Ammon's horn (tissue), 1 donor: Measurements from ENCODE around the gene AP1G1.
"Not testable (repeated sequence)": the region's sequence is repeated elsewhere in the genome, so short reads cannot be mapped to it uniquely, and the experiment has no call there.

ENCODE experiments used
- DNase-seq: peaks from one replicate; pipeline ENCODE4 v3.0.0-alpha.2; 2016; ENCODE audit warnings: low spot score

AP1G1 gene

DNA sequence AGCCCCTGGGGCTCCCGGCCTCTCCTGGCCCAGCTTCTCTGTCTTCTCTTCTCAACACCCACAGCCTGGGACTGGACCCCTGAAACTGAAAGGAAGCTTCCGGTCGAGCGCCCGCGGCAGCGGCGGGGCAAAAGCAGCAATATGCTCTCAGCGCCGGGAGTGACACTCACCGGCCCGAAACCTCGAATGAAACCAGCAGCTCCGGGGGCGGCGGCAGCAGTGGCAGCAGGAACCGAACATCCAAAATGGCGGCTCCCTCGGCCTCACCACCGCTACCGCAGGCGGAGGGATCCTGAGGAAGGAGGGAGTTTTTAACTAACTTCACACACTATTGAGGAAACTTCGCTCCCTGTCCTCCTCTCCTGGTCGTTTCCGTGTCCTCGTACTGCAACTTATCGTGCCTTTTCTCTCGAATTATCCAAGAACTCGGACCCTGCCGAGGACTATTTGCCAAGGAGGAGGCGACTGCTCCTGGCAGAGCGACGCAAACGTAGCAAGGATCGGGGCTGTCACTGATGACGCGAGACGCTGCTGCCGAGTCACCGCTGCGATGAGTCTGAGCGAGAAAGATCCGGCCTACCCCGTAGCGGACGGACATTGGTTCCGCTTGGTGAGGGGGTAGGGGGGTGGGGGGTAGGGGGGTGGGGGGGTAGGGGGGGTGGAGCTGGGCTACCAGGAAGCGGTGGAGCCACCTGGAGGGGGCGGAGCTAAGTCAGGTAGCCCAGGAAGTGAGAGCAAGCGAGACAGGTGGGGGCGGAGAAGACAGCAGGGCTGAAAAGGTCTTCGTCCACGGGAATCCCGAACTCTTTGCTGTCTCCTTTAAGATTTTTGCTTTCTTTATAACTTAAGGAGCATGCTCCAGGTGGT is at the start of gene AP1G1:
AP1G1 (minus strand) TSS at position 242 of the 867 bp plus-strand sequence. CDS start 19,355 bp downstream, outside the sequence.
- peak; percentile 99 for DNase-seq

DNA sequence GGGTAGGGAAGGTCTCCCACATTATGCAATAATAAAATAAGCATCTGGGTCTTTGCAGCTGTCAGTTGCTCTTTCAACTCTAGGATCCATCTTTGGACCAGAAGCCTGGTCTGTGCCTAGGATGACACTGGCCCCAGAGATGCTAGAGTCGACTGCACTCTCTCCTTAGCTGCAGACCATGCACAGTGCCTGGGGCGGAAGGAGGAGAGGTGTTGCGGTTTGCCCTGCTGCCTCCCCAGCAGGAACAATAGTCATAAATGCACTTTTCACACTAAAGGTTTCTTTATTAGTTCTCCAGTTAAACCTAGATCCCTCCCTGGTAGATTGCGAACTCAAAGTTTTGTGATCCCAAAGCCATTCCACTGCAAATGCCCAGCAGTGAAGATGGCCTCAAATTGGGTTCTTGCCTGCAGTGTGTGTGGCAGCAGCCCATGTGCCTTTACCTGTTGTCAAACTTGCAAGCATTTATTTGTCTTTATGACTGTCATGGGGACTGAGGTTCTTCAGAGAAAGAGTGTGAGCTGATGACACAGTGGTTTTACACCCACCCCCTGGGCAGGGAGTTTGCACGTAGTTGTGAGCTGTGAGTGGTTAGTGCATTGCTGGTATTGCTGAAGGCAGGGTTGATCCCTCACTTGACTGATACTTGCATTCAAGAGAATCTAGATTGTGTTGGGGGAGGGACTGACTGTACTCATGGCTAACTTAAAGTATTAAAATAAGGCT is 47.5 kb upstream of the AP1G1 start:
- DNase-seq, result no peak

DNA sequence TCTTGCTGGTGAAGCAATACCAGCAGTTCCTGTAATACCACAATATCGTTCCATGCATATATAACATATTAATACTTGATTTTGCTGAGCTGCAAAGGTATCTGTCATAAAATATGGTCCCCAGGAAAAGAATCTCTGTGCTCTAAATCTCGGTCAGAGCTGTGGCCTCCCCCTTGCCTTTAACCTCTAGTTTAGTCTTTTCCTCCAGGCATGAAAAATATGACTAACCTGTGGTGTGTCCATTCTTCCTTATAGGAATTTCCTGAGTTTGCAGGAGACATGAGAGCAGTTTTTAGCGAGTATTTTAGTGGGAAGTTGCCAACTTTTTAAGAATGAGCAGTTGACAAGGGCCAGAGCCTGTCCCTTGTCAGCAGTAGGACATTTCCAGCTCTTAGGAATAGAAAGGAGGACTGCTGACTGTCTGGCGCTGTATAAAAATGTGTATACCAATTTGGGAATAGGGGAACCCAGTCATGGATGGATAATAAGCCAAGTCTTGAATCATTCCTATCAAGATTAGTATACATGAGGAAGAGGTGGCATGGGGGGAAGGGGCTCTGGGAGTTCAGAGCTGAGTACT is 45.8 kb upstream of the AP1G1 start:
- no peak for DNase-seq

DNA sequence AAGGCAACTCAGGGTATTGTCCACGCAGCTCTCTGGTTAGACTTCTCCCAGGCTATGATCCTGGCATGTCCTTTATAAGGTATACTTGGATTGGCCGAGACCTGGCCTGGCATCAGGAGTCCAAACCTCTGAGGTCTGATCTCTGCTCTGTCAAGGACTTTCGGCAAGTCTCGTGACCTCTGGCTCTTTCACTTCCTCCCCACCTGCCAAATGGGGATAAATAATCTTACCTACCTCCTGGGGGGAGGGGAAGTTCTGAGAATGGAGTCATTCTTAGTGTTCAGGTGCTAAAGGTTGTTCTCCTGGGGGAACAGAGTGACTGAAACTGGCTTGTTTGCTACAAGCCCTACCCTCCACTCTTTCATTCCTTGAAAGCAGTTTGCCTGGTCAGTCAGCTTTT is 44.8 kb upstream of the AP1G1 start:
- DNase-seq, result no peak

DNA sequence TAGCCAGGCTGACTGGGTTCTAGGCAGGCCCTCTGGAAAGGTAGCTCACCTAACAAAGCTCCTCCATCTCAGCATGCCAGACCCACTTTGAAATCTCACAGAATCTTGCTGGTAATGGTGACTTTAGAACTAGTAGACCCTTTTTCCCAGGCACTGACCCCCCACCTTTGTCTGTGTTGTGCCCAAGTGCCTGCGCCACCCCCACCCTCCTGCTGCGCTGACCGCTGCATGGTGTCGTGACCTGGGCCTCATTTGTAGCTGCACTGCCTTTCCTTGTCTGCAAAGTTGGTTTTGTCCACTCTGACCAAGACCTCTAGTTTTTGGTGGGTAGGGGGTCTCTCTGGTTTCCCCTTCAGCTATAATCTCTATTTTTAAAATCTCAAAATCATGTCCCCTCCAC is 43.9 kb upstream of the AP1G1 start:
- DNase-seq, result no peak

DNA sequence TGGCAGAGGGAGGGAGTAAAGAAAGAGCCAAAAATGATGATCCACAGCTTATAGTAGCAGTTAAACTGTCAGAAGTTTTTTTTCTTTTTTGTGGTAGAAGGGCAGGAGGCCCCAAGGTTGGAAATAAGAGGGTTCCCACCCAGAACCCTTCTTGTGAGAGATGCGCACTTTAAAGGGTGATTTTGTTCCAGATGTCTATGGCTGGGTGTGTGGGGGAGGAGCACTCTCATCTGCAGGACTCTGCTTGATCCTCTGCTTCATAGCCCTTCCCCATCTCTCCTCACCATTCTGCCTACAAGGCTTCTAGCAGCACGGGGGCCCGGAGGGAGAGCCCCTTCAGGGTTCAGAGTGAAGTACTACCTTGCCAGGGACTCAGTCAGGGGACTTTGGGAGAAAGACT is 43.5 kb upstream of the AP1G1 start:
- DNase-seq, result no peak

DNA sequence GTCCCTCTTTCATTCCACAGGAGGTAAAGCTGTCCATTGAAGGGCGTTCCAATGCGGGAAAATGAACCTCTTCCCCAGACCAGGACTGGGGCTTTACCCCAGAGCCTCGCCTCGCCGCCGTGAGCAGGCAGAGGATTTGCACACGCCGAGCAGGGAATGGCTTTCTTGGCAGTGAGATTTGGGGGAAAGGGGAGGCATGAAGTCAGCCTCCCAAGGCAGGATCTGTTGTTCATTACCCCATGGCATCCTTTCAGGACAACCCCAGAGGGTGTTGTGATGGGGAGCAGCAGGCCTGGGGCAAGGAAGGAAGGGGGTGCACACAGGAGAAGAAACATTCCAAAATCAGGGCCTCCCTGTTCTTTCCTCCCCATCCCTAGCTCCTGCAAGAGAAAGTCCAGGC is 43.1 kb upstream of the AP1G1 start:
- peak; percentile 26 for DNase-seq

DNA sequence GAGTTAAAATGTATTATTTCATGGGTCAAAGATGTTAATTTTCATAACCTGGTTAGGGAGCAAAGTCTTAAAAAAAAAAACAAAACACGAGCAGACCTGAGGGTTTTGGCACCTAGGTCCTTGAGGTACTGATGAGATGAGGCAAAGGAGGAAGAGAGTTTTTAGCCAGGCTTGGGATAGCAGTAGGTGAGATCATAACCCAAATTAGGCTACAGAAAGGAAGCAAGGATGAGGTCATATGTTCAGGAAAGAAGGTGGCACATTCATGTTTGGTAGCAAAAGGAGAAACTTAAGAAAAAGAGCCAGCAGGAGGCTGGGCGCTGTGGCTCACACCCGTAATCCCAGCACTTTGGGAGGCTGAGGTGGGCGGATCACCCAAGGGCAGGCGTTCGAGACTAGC is 40.0 kb upstream of the AP1G1 start:
- DNase-seq, result no peak

DNA sequence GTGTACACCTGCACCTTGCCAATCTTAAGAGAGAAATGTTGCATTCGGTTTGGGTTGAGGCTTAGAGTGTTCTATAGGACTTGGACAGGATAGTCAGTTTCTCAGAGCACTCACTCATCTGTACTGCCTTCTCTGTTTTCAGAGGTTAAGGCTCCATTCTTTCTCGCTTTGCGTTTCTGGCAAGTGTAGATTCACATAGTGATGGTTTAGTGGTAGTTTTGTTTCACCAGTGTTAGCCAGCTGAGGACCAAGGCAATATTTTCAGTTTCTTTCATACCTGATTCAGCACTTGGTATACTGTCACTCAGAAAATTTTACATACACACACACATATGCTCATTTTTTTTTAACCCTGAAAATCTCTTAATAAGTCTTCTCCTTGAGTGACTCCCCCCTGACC is 38.5 kb upstream of the AP1G1 start:
- DNase-seq, result no peak

DNA sequence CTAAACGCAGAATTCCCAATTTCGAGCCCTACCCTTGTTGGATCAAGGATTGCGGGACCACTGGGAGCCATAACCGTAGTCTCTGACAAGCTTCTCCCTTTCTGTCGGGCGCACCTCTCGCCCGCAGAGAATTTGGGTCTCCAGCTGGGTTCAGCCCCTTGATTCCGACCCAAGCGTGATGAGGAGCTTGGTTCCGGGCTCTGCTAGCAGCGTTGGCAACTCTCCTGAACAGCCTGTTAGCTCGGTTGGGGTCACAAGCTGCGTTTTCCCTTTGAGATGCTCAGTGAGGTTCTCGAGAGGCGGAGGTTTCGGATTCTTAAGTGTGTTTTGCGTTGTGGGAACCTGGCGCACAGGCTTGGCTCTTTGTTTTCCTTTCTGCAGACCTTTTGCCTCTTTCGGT is 37.8 kb upstream of the AP1G1 start:
- DNase-seq, result peak; percentile 11

DNA sequence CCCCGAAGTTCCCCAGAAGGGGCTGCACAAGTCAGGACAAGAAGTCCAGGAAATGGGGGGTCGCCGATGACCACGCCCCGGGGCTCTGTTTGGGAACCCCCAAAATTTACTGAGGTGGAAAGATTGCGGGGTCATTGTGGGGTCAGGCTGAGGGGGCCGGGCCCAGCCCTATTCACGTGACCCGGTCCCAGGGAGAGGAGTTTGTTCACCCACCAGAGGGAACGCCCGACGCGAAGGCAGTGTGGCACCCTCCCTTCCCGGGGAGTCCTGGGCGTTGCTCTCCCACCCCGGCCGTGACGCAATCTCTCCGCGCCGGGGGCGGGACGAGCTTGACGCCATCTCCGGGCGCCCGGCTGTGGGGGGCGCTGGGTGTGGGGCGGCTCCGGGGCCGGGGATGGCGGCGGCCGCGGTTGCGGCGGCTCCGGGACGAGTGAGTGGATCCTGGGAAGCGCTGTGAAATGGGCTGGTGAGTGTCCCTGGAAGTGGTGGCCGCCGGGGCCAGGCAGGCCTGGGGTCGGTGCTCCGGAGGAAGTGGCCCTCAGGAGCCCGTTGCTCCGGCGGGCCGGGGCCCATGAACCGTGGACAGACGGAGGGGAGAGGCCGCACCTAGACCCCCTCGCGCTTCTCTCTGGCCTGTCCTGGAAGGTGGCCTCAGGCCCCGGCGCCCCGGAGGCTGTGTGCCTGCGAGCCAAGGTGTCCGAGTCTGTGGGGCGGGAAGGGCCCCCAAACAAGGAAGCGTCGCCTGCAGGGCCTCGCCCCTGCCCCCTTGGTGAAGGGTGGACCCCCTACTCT is 37.2 kb upstream of the AP1G1 start, which contains the start of gene ATXN1L:
ATXN1L (plus strand) TSS at position 338 of the 792 bp plus-strand sequence. CDS start 3,765 bp downstream, outside the sequence.
- DNase-seq, result peak; percentile 89

DNA sequence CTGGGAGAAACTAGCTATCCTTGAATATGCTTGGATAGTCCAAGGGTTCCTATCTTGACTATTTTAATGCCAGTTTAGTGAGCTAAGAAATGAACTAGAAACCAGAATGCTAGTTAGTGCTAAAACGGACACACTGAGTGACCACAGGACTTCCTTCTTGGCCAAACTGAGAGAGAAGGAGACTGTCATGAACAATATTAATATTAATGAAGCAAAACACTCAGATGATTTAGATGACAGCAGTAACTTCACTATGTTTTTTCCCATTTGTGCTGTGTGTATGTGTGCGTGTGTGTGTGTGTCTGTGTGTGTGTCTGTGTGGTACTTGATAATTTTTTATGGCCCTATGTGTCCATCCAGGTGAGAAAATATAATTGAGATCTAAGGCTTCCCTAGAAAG is 34.9 kb upstream of the AP1G1 start:
- no peak for DNase-seq

DNA sequence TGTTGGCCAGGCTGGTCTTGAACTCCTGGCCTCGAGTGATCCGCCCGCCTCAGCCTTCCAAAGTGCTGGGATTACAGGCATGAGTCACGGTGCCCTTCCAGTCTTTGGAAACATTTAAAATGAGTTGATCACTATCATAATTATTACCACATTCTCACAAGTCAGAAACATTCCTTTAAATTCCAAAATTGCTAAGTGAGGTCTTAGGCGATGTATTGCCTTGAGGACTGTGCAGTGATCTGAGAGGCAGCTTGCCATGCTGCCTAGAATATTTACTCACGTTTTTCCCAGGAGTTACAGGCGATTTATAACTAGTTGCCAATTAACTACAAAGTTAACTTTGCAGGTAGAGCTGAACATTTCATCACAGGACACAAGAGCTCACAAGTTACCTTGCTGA is 31.4 kb upstream of the AP1G1 start:
- no peak for DNase-seq

DNA sequence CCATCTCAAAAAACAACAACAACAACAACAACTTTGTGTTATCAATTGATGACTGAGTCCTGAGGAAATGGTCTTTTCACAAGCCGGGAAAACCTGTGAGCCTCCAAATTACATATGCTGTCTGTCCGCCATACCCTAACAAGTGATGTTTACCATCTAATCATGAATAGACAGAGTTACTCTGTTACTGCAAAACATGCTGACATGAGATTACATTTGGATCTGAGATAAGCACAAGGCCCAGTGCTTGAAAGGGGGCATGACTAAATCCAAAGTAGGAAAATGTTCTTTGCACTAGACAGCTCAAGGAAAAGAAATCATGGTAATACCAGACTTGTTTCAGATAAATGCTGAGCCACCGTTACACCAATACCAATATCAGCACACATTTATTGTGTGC is 28.5 kb upstream of the AP1G1 start:
- no peak for DNase-seq

DNA sequence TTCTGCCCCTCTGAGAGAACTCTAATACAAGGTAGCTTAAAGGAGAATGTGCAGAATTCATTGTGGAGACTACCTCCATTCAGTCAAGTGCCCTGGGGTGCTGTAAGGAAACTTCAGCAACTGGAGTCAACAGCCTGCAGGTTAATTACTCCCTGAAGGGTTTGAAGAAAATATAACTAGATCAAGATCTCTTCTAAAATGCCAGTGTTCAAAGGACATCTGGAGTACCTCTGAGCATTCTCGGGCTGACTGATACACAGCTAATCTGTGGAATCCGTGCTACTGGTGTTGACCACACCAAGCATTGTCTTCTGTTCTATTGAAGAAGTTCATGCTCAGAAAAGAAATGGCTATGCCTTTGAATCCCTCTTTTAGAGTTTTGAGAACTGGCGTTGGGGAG is 25.7 kb upstream of the AP1G1 start:
- no peak for DNase-seq

DNA sequence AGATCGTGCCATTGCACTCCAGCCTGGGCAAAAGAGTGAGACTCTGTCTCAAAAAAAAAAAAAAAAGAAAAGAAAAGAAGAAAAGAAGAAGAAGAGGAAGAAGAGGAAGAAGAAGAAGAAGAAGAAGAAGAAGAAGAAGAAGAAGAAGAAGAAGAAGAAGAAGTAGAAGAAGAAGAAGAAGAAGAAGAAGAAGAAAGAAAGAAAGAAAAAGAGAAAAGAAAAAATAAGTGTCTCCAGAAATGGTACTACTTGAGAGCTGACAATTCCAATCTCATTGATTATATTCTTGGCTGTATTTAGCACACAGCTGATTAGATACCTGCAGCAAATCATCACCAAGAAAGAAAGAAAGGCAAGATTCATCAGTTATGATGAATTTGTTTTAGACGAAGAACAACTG is 23.5 kb upstream of the AP1G1 start:
- DNase-seq, result not testable (repeated sequence)

DNA sequence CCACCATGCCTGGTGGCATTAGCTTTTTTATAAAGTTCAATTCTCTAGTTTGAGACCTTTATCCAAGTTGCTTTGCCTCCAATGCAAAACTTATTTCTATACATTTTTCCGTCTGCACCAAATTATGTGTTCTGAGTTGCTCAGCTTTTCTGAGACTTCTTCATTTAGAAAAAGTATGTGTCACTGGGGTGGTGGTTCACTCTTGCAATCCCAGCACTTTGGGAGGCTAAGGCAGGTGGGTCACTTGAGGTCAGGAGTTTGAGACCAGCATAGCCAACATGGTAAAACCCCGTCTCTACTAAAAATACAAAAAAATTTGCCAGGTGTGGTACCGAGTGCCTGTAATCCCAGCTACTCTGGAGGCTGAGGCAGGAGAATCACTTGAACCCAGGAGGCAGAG is 23.1 kb upstream of the AP1G1 start:
- DNase-seq, result not testable (repeated sequence)

DNA sequence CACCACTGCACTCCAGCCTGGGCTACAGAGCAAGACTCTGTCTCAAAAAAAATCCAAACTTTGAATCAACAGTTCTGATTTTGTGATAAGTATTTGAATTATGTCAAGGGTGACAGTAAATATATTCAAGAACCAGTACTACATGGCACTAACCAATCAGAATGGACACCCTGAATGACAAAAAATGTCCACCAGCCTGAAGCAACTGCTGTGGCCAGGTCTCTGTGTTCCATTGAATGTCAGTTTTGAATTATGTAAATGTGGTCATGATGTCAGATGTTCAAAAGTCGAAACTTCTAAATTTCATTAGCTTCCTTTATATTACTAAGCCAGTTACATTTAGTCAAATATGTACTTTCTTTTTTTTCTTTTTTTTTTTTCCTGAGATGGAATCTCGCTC is 21.7 kb upstream of the AP1G1 start:
- no peak for DNase-seq

DNA sequence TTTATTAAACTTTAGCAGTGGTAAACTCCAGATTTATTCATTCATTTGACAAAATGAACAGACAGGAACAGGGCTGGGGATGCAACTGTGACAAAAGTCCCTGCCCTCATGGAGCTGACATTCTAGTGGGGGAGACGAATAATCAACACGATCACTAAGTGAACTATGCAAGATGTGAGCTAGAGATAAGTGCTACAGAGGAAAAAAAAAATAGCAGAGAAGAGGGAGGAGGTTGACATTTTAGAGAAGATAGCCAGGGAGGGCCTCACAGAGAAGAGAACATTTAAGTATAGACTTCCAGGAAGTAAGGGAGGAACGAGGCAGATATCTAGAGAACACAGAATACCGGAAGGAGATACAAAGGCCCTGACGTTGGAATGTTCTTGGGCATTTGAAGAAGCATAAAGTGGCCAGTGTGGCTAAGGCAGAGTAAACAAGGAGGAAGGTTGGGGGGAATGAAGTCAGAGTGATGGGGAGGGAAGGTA is 17.9 kb upstream of the AP1G1 start:
- no peak for DNase-seq

DNA sequence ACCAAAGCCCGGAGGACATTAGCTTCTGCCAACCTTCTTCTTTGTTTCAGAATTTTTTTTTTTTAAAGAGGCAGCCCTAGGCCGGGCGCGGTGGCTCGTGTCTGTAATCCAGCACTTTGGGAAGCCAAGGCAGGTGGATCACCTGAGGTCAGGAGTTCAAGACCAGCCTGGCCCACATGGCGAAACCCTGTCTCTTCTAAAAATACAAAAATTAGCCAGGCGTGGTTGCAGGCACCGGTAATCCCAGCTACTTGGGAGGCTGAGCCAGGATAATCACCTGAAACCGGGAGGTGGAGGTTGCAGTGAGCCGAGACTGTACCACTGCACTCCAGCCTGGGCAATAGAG is 8.5 kb upstream of the AP1G1 start:
- not testable (repeated sequence) for DNase-seq

DNA sequence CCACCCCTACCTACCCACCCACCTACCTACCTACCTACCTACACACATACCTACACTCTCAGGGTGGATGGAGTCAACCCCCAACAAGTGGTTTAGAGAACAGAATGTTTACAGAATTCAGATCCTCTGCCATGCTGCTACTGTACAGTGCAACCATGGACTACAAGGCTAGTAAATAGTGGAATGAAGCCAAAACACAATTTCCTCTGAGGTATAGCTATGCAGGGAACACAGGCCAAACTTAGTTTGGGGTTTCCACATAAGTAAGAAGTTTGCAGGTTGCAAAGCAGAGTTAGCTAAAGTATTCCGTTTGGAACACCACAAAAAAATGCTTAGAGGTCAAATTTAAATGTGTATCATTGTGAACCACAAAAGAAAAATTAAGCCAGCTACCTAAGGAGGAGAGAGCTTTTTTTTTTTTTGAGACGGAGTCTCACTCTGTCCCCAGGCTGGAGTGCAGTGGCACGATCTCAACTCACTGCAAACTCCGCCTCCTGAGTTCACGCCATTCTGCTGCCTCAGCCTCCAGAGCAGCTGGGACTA is 2.7 kb upstream of the AP1G1 start:
- DNase-seq, result no peak

DNA sequence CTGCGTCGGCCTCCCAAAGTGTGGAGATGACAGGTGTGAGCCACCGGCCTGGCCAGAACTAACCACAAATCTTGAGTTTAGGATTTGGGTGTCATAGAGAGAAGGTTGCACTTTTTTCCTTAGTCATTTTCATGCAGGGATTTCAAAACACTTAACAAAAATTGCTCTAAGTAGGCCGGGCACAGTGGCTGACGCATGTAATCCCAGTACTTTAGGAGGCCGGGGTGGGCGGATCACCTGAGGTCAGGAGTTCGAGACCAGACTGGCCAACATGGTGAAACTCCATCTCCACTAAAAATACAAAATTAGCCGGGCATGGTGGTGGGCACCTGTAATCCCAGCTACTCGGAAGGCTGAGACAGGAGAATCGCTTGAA is 1.5 kb upstream of the AP1G1 start:
- not testable (repeated sequence) for DNase-seq
